ENCODE results near the gene IL17REL. TPM values are rescaled to one million over a fixed set of nuclear protein-coding genes. Genes with fewer than 3 reads are reported as not detected.

Gene IL17REL
- total RNA-seq, 4 donors from 2014 or later, result not detected

- TF ChIP-seq CTCF (IDR thresholded peaks at IDR 0.05; ENCODE audit: low read depth), result no peak
Observed at GRCh38 chr22:49972163-49973017, 40.2 kb downstream of the IL17REL start.

GRCh38 chr22:49971232-49972162 lies 41.1 kb downstream of the IL17REL start:
- TF ChIP-seq CTCF (IDR thresholded peaks at IDR 0.05; ENCODE audit: low read depth), result no peak

- TF ChIP-seq CTCF (IDR thresholded peaks at IDR 0.05; ENCODE audit: low read depth), result no peak
Observed at GRCh38 chr22:49970528-49971231, 41.9 kb downstream of the IL17REL start.

GRCh38 chr22:49969751-49970527 lies 42.6 kb downstream of the IL17REL start:
- TF ChIP-seq CTCF (IDR thresholded peaks at IDR 0.05; ENCODE audit: low read depth), result no peak

- no peak for TF ChIP-seq CTCF (IDR thresholded peaks at IDR 0.05; ENCODE audit: low read depth)
Observed at GRCh38 chr22:49968831-49969661, 43.5 kb downstream of the IL17REL start.

GRCh38 chr22:49968313-49968830 lies 44.2 kb downstream of the IL17REL start:
- no peak for TF ChIP-seq CTCF (IDR thresholded peaks at IDR 0.05; ENCODE audit: low read depth)
